Stomach (tissue), 9 donors: ENCODE results near the gene EHBP1L1. TPM values are rescaled to one million over a fixed set of nuclear protein-coding genes. Genes with fewer than 3 reads are reported as not detected.

Experiments used
- DNase-seq, 2 donors: peaks; one replicate each; pipeline versions ENCODE4 v3.0.0 to v3.0.0-alpha.2; 2013 to 2019
- H3K27ac ChIP-seq, 5 donors: fragments of 200-600 bp in 4 of 5; sonication (generic) in 4 of 5; one replicate each; pipeline ENCODE4 v1.5.1; 2013 to 2019; ENCODE audit warnings: mild to moderate bottlenecking in 1 of 5, moderate library complexity in 1 of 5
- H3K27me3 ChIP-seq, 3 donors: fragments of 200-600 bp; sonication (generic); one replicate each; pipeline ENCODE4 v1.5.1; 2017 to 2019; ENCODE audit warnings: mixed run types in 1 of 3
- H3K36me3 ChIP-seq, 4 donors: fragments of 200-600 bp; sonication (generic); 1 replicate in 3 of 4; 2 replicates in 1 of 4; pipeline ENCODE4 v1.5.1; 2016 to 2019
- H3K4me1 ChIP-seq, 4 donors: fragments of 200-600 bp; sonication (generic); one replicate each; pipeline ENCODE4 v1.5.1; 2016 to 2019
- H3K4me3 ChIP-seq, 4 donors: fragments of 200-600 bp; sonication (generic) in 3 of 4; one replicate each; pipeline ENCODE4 v1.5.1; 2016 to 2019; ENCODE audit warnings: mild to moderate bottlenecking in 1 of 4
- H3K9me3 ChIP-seq, 4 donors: fragments of 200-600 bp; sonication (generic); one replicate each; pipeline ENCODE4 v1.5.1; 2016 to 2019
- EP300 ChIP-seq: sonication (generic); formaldehyde crosslinking; IDR thresholded peaks from one replicate; pipeline ENCODE4 v1.6.1; 2017; ENCODE audit warnings: antibody characterized with exemption
- POLR2A ChIP-seq, 4 donors: fragments of 450-650 bp; IDR thresholded peaks; one replicate each; pipeline ENCODE4 v1.6.1; 2016; ENCODE audit warnings: antibody characterized with exemption in 4 of 4, control low read depth in 2 of 4, mild to moderate bottlenecking in 1 of 4, moderate library complexity in 1 of 4
- POLR2AphosphoS5 ChIP-seq, 3 donors: sonication (generic); formaldehyde crosslinking; IDR thresholded peaks; one replicate each; pipeline ENCODE4 v1.6.1; 2016; ENCODE audit warnings: antibody characterized with exemption in 3 of 3
- WGBS, 5 donors: extraction: QIAGEN DNeasy Blood & Tissue Kit in 3 of 5; methylation state at CpG; one replicate each; pipeline versions ENCODE4 v1.1.5 to v1.1.7; 2013 to 2018; 5-methylcytosine and 5-hydroxymethylcytosine counted together
- intact Hi-C: fragments of 100-400 bp; cut with DNase I; formaldehyde crosslinking; loops from one replicate; pipeline ENCODE4 v1.15.1; 2023; ENCODE audit warnings: low total_unique reads
- polyA plus RNA-seq, 3 donors: library from polyadenylated mRNA; stranded (reverse); fragments of 200-250 nt; gene quantifications; one replicate each; pipeline ENCODE4 v1.2.3, GENCODE V29; 2013
- total RNA-seq, 5 donors: library from RNA; depleted of rRNA; stranded (reverse); fragments of >200 nt; gene quantifications; one replicate each; pipeline versions ENCODE4 v1.1.0 to v1.2.3, GENCODE V29; 2014 to 2016
- TF ChIP-seq, protein P1 (sequence below), 7 experiments: fragments of 450-650 bp in 4 of 7; fragments of 200-600 bp in 3 of 7; sonication (generic) in 3 of 7; IDR thresholded peaks; one replicate each; pipeline ENCODE4 v1.5.1; 2016 to 2019; ENCODE audit warnings: antibody characterized with exemption in 7 of 7, control low read depth in 2 of 7, mild to moderate bottlenecking in 1 of 7
- donor health status: healthy with polysubstance abuse.
- donor health status: Bipolar disorder and iron deficiency.
- donor health status: healthy.

The EHBP1L1 gene
- total and polyA plus RNA-seq, 8 donors = 28.0 to 200 (median 89.4) TPM

- Histone ChIP-seq H3K4me1 (peaks cover 58 to 82% (median 80%) of the 10 kb centered on the region in 4 donors), H3K9me3 (no peaks in the 10 kb centered on the region), H3K36me3 (peaks cover 0 to 12% (median 3%) of the 10 kb centered on the region in 4 donors), H3K27me3 (no peaks in the 10 kb centered on the region), H3K27ac (peak overlapping the region; percentile 84 to 97 (median 95)), H3K4me3 (peak overlapping the region; percentile 75 to 89 (median 80))
- 71 to 80% (median 76%) methylated on average over 6 to 9 of the region's 9 CpGs for WGBS, 5 donors
- DNase-seq = peak in 1 of 2 donors; percentile 26
- intact Hi-C loops = no loop called here
- TF ChIP-seq POLR2A (IDR thresholded peaks at IDR 0.05) = no peak
- no peak for TF ChIP-seq EP300
- no peak for TF ChIP-seq POLR2AphosphoS5 (IDR thresholded peaks at IDR 0.05)
- TF ChIP-seq, protein P1, sequence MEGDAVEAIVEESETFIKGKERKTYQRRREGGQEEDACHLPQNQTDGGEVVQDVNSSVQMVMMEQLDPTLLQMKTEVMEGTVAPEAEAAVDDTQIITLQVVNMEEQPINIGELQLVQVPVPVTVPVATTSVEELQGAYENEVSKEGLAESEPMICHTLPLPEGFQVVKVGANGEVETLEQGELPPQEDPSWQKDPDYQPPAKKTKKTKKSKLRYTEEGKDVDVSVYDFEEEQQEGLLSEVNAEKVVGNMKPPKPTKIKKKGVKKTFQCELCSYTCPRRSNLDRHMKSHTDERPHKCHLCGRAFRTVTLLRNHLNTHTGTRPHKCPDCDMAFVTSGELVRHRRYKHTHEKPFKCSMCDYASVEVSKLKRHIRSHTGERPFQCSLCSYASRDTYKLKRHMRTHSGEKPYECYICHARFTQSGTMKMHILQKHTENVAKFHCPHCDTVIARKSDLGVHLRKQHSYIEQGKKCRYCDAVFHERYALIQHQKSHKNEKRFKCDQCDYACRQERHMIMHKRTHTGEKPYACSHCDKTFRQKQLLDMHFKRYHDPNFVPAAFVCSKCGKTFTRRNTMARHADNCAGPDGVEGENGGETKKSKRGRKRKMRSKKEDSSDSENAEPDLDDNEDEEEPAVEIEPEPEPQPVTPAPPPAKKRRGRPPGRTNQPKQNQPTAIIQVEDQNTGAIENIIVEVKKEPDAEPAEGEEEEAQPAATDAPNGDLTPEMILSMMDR (IDR thresholded peaks at IDR 0.05) = no peak
Observed at GRCh38 chr11:65571420-65571819, 4.4 kb upstream of the EHBP1L1 start.

GRCh38 chr11:65571940-65572339 lies 3.9 kb upstream of the EHBP1L1 start:
- Histone ChIP-seq H3K27ac (peak overlapping the region; percentile 84 to 97 (median 95)), H3K27me3 (no peaks in the 10 kb centered on the region), H3K4me1 (peaks cover 63 to 82% (median 82%) of the 10 kb centered on the region in 4 donors), H3K36me3 (peaks cover 0 to 12% (median under 1%) of the 10 kb centered on the region in 4 donors), H3K9me3 (no peaks in the 10 kb centered on the region), H3K4me3 (peak overlapping the region; percentile 75 to 89 (median 80))
- DNase-seq = peak; percentile 36 to 79
- TF ChIP-seq, protein P1 (IDR thresholded peaks at IDR 0.05) = peak in 3 of 7 experiments; percentile 9 to 60 (median 23)
- TF ChIP-seq EP300 = no peak
- intact Hi-C loops = no loop called here
- 4 to 7% (median 6%) methylated on average over 11 of the region's 11 CpGs for WGBS, 5 donors

GRCh38 chr11:65572356-65573051 lies 3.3 kb upstream of the EHBP1L1 start, which contains the start of gene FAM89B:
FAM89B (plus strand) TSS chr11:65572538; CDS start chr11:65572670, 132 bp downstream.
- peak within 1 kb of the TSS; percentile 84 to 97 (median 95) for H3K27ac ChIP-seq
- intact Hi-C loops = no loop called here
- WGBS, 5 donors = 0 to 1% (median 1%) methylated on average over 16 to 86 of the region's 86 CpGs
- H3K36me3 ChIP-seq = peaks cover 0 to 10% (median 0%) of the 10 kb centered on the region in 4 donors
- TF ChIP-seq POLR2A (IDR thresholded peaks at IDR 0.05) (no peak), POLR2AphosphoS5 (IDR thresholded peaks at IDR 0.05) (peak in 2 of 3 donors; percentile 40 to 74), EP300 (no peak)
- TF ChIP-seq, protein P1 (IDR thresholded peaks at IDR 0.05) = peak in 1 of 7 experiments; percentile 1
- no peaks in the 10 kb centered on the region for H3K27me3 ChIP-seq
- no peaks in the 10 kb centered on the region for H3K9me3 ChIP-seq
- H3K4me3 ChIP-seq = peak within 1 kb of the TSS; percentile 75 to 89 (median 80)
- peak; percentile 93 to 96 for DNase-seq
- H3K4me1 ChIP-seq = peaks cover 69 to 83% (median 82%) of the 10 kb centered on the region in 4 donors

DNA sequence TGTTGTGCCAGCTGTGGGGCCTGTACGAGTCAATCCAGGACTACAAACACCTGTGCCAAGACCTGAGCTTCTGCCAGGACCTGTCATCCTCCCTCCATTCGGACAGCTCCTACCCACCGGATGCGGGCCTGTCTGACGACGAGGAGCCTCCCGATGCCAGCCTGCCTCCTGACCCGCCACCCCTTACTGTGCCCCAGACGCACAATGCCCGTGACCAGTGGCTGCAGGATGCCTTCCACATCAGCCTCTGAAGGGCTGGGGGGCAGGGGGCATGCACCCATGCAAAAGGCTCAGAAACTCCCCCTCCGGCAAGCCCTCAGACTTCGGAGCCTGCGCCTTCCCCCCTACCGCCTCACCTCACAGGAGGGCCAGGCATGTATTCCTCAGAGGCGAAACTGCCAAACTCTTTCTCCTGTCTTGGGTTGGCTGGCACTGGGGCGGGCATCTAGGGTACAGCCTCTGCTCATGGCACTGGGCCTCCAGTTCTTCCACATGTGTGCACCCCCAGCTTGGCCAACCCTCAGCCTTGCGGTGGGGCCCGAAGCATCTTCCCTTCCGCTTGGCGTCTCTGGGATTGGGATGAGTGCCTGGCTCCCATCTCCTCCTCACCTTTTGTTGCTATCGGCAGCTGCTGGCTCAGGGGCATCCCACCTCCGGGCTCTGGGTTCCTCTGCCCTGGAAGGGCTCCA lies 2.3 kb upstream of the EHBP1L1 start:
- Histone ChIP-seq H3K27me3 (no peaks in the 10 kb centered on the region), H3K27ac (peak overlapping the region; percentile 84 to 97 (median 95)), H3K9me3 (no peaks in the 10 kb centered on the region), H3K4me3 (peak overlapping the region; percentile 75 to 89 (median 80)), H3K36me3 (peaks cover 0 to 2% (median under 1%) of the 10 kb centered on the region in 4 donors), H3K4me1 (peaks cover 71 to 85% (median 82%) of the 10 kb centered on the region in 4 donors)
- TF ChIP-seq POLR2AphosphoS5 (IDR thresholded peaks at IDR 0.05) (no peak), EP300 (no peak), POLR2A (IDR thresholded peaks at IDR 0.05) (no peak)
- TF ChIP-seq, protein P1 (IDR thresholded peaks at IDR 0.05) = no peak
- 0 to 33% (median 28%) methylated on average over 3 to 22 of the region's 22 CpGs for WGBS, 5 donors
- intact Hi-C loops = no loop called here
- peak in 1 of 2 donors; percentile 47 for DNase-seq
